GM19372 (cell line): ENCODE data around the gene HAUS2.
A peak's percentile ranks its signal among the peaks of the same experiment; 100 is the strongest.
"Not testable (repeated sequence)": the region's sequence is repeated elsewhere in the genome, so short reads cannot be mapped to it uniquely, and the experiment has no call there.

Experiments
- ATAC-seq: cut with Tn5 transposase; IDR thresholded peaks from one replicate; pipeline ENCODE4 v1.9.1; 2021; ENCODE audit warnings: mild to moderate bottlenecking, low read depth, moderate library complexity; ENCODE audit not compliant: unreplicated experiment

The HAUS2 gene

DNA sequence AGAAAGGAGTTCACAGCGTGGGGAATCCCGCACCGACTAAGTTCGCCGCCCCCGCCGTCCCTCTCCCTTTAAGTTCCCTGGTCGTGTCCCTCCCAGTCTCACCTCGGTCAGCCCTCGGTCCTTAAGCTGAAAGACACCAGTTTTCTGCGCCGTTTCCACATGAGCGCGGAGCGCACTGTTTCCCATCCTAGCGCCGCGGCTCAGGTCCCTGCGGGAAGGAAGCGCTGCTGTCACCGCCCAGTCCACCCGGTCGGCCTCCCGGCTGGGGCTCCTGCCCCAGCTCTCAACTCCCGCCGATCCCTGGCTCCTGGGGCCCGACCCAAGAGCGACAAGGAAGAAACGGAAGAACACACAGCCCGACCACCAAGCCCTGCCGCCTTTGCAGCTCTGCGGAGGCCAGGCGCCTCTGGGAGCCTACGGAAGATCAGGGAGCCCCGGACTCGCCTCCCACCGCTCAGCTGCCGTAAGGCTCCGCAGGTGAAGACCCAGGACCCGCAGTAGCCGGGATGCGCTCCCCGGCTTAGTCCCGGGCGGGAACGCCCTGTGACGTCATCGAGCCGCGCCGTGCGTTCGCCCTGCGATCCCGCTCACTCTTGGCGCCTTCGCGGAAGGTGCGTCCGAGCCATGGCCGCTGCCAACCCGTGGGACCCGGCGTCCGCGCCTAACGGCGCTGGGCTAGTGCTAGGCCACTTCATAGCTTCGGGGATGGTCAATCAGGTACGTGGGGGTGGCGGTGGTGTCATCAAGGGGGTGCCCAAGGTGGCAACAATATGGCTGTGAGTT lies at the start of gene HAUS2, which contains the start of gene LRRC57:
Gene HAUS2 (plus strand): TSS at position 590 of the 783 bp plus-strand sequence. CDS start 35 bp downstream, at position 625.
Gene LRRC57 (minus strand): TSS at position 545 of the 783 bp plus-strand sequence. CDS start 359 bp downstream, at position 186.
- ATAC-seq: peak; percentile 75

- no peak for ATAC-seq
Observed at GRCh38 chr15:42499858-42500609, 48.6 kb upstream of the HAUS2 start.

GRCh38 chr15:42502477-42502876 lies 46.2 kb upstream of the HAUS2 start:
- no peak for ATAC-seq

DNA sequence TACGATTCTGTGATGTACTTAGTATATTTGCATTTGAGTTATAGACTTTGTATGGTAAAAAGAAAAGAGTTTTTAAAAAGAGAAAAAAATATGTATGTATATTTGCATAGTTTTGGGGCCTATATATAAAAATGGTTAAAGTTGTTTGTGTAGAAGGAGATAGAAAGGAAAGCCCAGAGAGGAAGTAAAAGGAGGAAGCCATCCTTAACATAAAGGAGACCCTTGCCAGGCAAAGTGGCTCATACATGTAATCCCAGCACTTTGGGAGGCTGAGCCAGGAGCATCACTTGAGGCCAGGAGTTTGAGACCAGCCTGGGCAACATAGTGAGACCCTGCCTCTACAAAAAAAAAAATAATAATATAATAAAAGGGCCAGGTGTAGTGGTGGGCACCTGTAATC lies 44.8 kb upstream of the HAUS2 start:
- ATAC-seq: no peak

GRCh38 chr15:42504631-42505030 lies 44.0 kb upstream of the HAUS2 start:
- ATAC-seq: no peak

DNA sequence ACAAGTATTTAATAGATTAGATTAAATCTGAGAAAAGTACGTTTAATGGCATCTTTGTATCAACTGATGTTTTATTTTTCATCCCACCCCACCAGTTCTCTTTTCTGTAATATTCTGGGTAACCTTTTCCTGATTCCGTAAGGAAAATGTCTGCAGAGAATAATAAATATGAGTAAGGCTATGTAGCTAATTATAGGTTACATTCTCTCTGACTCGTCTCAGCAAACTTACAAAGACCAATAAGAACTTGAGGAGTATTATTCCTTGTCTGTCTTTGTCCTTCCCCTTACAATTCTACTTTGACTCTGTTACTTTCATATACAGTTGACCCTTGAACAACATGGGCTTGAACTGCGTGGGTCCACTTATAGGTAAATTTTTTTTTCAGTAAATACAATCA lies 41.1 kb upstream of the HAUS2 start:
- no peak for ATAC-seq

DNA sequence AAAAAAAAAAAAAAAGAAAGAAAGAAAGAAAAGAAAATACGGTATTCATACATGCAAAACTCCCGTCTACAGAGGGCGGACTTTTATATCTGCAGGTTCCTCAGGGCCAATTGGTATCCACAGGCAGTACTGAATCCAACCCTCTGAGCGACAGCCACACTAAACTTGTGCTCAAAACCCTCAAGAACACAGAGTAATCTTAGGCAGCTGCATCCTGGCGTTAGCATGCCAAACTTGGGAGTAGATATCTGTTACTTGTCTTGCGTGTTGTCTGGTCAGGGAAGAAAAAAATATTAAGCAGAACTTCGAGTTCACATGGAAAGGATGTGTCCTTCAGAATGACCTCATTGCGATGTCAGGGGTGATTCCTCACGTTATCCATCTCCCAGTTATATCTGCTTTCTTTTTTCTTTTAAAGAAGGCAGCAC lies 40.4 kb upstream of the HAUS2 start:
- no peak for ATAC-seq

GRCh38 chr15:42510258-42511006 lies 38.2 kb upstream of the HAUS2 start:
- no peak for ATAC-seq

DNA sequence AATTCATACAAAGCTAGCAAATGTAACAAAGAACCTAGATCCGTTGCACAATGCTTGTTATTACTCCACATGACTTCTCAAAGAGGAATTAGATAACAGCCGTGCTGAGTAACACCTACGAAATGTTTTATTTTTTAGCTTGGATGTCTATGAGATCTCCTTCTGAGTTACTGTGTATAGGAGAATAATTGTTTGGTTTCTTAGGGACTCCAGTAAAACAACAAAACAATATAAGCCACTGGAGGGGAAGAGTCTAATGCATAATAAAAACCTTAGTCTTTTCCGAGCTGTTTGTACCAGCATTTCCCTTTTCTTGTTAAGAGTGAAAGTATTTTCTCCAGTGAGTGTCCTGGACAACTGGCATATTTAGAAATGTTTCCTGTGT lies 37.6 kb upstream of the HAUS2 start:
- no peak for ATAC-seq

DNA sequence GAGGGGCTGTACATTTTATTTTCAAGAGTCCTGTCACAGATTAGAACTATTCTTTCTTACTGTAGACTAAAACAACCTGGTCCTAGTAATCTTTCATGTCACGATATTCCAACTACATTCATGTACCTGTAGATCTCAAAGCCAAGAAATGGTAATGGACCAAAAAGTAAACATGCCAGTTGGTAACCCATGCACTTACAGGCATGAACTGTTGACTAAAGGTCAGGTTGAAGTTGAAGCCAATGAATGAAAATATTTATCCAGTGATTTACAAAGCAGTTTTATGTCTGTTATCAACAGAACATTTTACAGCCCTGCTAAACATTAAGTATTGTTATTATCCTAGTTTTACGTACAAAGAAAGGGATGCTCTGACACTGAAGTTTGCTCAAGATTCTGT lies 25.3 kb upstream of the HAUS2 start:
- no peak for ATAC-seq

GRCh38 chr15:42528970-42529369 lies 19.7 kb upstream of the HAUS2 start:
- no peak for ATAC-seq

- ATAC-seq: no peak
Observed at GRCh38 chr15:42533246-42533645, 15.4 kb upstream of the HAUS2 start.

DNA sequence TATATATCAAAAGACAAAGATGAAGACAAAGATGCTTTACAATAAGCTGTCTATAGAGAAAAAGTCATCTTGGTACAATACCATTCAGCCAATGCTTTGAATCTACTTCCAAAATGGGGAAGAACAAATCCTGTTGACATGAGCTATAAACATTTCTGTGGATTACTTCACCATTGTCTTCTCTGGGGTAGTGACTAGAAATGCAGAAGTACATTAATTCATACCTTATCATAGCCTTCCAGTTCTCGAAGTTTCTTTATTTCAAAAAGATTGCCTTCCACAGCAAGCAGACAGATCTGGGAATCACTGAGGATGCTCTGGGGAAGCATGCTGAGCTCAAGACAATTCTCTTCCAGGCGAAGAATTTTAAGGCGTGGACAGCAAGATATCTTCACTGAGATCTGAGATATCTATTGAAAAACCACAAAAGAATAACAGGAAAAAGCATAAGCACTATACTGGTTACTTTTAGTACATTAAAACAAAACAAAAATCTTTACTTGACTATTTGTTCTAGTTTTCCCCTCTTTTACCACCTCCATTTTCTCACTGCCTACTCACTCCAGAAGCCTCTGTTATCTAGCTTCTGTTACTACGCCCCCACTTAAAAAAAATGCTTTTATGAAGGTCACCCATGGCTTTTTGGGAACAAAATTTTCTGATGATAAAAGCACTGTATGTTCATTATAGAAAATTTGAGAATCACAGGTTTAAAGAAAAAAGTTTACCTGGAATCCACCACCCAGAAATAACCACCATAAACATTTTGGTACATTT lies 3.6 kb upstream of the HAUS2 start:
- ATAC-seq: no peak

GRCh38 chr15:42547918-42548248 lies 755 bp upstream of the HAUS2 start:
- ATAC-seq: peak; percentile 7

DNA sequence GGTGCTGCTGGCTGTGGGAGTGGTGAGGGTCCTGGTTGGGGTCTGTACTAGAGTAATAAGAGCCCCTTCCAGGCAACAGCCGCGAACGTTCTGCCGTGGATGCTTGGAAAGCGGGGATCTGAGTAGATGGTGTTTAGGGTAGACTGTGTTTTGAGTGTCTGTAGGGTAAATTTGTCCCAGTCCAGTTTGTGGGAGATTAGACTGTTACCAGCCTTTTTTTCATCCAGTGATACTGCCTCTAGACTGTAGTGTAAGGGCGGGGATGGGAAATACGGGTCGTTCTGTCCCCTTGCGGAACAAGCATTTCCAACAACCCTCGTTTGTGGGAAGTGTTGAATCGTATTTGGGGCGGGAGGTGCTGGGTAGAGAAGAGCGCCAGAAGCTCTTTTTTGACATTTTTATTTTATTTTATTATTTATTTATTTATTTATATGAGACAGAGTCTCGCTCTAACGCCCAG lies 424 bp downstream of the HAUS2 start:
- peak; percentile 31 for ATAC-seq

GRCh38 chr15:42549741-42550392 lies 1.2 kb downstream of the HAUS2 start:
- ATAC-seq: no peak

DNA sequence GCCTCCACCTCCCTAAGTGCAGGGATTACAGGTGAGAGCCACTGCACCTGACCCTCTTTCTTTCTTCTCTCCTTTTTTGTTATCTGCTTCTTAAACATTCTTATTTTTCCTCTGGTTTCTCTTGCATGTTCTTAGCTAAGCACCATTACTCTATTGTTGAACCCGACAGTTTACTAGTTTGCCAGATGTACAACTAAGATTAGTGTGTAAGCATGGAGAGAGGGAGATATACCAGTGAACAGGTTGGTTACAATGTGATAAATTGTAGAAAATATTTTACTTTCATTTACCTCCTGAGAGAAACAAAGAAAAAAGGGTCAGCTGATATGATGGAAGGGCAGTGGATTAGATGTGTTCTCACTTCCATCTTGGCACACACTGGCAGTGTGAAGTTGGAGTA lies 4.9 kb downstream of the HAUS2 start:
- no peak for ATAC-seq

GRCh38 chr15:42556550-42557207 lies 8.0 kb downstream of the HAUS2 start:
- not testable (repeated sequence) for ATAC-seq

DNA sequence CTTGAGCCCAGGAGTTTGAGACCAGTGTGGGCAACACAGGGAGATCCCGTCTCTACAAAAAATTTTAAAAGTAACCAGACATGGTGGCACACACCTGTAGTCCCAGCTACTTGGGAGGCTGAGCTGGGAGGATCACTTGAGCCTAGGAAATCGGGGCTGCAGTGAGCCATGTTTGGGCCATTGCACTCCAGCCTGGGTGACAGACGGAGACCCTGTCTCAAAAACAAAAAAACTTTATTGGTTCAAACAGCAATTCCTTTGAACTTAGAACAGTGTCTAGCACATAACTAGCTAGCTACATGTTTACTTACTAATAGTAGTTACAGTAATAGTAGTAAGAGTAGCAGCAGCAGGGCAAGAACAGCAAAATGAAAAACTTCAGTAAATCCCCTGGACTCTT lies 10.1 kb downstream of the HAUS2 start:
- no peak for ATAC-seq
